PFSK-1 (cell line): ENCODE data around the gene MICB.
A peak's percentile ranks its signal among the peaks of the same experiment; 100 is the strongest.

ENCODE experiments used
- FOXP2 ChIP-seq: optimal IDR thresholded peaks from 2 replicates; pipeline ENCODE3; 2011; ENCODE audit warnings: borderline replicate concordance, control low read depth, inconsistent platforms; ENCODE audit not compliant: insufficient read depth; ENCODE audit errors: extremely low read length, extremely low read depth
- POLR2AphosphoS5 ChIP-seq: IDR thresholded peaks from 2 replicates; pipeline ENCODE4 v1.6.1; 2012; ENCODE audit warnings: low read depth, mild to moderate bottlenecking, control low read depth, low read length, moderate library complexity
- SIN3A ChIP-seq: IDR thresholded peaks from 2 replicates; pipeline ENCODE4 v1.6.1; 2012; ENCODE audit warnings: mild to moderate bottlenecking, low read length, moderate library complexity, borderline replicate concordance; ENCODE audit not compliant: insufficient read depth
- TAF1 ChIP-seq: IDR thresholded peaks from 2 replicates; pipeline ENCODE4 v1.6.1; 2012; ENCODE audit warnings: low read length, control low read depth, borderline replicate concordance; ENCODE audit not compliant: insufficient read depth
- TF ChIP-seq, protein P1 (sequence below), 2 experiments: IDR thresholded peaks; 2 replicates each; pipeline versions ENCODE4 v1.6.1 to v1.8.0; 2011 to 2012; ENCODE audit warnings: low read depth in 2 of 2, low read length in 2 of 2, control low read depth in 1 of 2, inconsistent platforms in 1 of 2, mild to moderate bottlenecking in 1 of 2, moderate library complexity in 1 of 2; ENCODE audit not compliant: insufficient read depth in 1 of 2

MICB gene

DNA sequence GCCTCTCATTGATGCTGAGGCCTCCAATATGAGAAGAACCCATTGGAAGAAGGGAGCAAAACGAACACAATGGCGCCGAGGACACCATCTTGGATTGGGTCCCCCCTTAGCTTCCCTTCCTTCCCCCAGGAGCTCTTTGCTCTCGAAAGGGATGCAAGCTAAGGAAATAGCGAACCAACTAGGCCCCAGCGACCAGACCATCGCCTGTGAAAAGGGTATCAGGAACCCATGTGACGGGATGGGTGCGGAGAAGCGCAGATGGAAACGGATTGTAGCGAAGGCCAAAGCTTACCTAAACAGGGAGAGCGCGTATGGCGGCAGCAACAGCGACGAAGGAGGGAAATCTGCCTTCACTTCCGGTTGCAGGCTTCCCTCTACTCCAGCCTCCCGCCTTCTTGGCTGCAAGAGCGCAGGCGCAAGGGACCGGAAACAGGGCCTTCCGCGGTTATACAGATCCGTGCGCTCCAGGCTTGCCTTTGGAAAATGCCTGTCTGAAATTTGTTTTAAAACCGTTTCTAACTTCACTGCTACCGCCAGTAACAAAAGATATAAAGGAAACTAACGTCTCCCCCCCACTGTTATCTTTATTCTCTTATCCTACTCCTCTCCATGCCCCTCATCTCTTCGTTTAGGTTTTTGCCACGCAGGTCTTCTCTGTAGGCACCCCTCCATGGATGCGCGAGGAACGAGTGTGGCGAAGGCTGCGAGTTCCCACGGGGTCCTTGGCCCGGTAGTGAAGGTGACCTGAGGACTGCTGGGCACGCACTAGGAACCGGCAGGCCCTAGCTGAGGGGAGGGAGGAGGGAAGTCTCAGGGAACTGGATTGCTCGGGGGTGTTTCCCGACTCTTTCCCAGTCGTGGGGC, 43.9 kb downstream of the MICB start, which contains the start of gene DDX39B:
DDX39B (minus strand) TSS at position 346 of the 864 bp plus-strand sequence. CDS start 1,471 bp downstream, outside the sequence.
- TF ChIP-seq FOXP2 (no peak), POLR2AphosphoS5 (peak; percentile 96), SIN3A (peak; percentile 91; the same call in 1 of the 2 replicates), TAF1 (peak; percentile 99)
- TF ChIP-seq, protein P1, sequence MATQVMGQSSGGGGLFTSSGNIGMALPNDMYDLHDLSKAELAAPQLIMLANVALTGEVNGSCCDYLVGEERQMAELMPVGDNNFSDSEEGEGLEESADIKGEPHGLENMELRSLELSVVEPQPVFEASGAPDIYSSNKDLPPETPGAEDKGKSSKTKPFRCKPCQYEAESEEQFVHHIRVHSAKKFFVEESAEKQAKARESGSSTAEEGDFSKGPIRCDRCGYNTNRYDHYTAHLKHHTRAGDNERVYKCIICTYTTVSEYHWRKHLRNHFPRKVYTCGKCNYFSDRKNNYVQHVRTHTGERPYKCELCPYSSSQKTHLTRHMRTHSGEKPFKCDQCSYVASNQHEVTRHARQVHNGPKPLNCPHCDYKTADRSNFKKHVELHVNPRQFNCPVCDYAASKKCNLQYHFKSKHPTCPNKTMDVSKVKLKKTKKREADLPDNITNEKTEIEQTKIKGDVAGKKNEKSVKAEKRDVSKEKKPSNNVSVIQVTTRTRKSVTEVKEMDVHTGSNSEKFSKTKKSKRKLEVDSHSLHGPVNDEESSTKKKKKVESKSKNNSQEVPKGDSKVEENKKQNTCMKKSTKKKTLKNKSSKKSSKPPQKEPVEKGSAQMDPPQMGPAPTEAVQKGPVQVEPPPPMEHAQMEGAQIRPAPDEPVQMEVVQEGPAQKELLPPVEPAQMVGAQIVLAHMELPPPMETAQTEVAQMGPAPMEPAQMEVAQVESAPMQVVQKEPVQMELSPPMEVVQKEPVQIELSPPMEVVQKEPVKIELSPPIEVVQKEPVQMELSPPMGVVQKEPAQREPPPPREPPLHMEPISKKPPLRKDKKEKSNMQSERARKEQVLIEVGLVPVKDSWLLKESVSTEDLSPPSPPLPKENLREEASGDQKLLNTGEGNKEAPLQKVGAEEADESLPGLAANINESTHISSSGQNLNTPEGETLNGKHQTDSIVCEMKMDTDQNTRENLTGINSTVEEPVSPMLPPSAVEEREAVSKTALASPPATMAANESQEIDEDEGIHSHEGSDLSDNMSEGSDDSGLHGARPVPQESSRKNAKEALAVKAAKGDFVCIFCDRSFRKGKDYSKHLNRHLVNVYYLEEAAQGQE (IDR thresholded peaks at IDR 0.05; ENCODE audit: insufficient read depth in 1 of 2, low read depth in 2 of 2, low read length in 2 of 2) = peak; percentile 71 to 75; a peak in 3 of 4 replicates

DNA sequence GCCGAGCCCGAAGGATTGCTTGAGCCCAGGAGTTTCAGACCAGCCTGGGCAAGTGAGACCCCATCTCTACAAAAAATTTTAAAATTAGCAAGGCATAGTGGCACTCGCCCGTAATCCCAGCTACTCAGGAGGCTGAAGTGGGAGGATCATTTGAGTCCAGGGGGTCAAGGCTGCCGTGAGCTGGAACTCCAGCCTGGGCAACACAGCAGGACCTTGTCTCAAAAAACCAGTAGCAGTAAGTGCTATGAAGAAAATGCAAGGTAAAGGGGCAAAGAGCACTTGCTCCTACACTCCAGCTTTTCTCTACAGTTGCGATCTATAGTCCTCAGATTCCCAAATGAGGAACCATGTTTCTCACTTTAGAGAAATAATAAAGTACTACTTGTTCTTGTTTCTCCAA, 45.7 kb downstream of the MICB start:
- TF ChIP-seq FOXP2 = no peak
- no peak for TF ChIP-seq SIN3A
- no peak for TF ChIP-seq TAF1
- TF ChIP-seq, protein P1 (IDR thresholded peaks at IDR 0.05; ENCODE audit: insufficient read depth in 1 of 2, low read depth in 2 of 2, low read length in 2 of 2) = no peak
- TF ChIP-seq POLR2AphosphoS5 = no peak

DNA sequence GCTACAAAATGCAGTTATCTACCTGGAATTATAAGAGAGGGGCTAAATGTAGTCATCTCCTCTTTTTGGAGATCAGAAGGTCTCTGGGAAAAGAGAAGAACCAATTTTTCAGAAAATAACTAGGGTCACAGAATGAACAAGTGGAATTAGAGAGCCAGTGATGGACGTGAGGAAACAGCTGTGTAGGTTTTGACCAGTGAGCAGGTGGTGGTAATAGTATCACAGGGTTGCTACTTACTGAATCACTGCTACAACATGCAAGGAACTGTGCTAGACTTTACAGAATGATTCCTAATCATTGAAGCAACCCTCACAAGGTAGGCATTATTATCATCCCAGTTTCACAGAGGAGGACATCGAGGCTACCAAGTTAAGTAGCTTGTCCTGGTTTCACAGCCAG, 46.7 kb downstream of the MICB start:
- no peak for TF ChIP-seq POLR2AphosphoS5

DNA sequence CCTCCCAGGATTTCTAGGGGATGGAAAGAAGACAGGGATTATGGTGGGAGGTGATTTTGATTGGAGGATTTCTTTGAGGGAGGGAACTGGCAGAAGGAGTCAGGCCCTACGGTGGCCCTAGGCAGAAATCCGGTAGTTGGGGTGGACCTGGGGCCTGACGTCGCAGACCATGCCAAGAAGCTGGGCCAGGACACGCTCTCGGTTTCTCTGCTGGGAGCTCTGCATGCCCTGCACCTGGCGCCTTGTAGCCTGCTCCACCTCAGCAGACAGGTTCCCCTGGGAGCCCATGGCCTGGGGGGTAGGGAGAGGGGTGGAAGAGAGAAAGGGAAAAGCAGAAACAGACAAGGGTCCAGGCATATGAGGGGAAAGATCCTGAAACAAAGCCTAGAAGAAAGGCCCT, 47.3 kb downstream of the MICB start:
- no peak for TF ChIP-seq POLR2AphosphoS5
- no peak for TF ChIP-seq FOXP2
- TF ChIP-seq, protein P1 (IDR thresholded peaks at IDR 0.05; ENCODE audit: insufficient read depth in 1 of 2, low read depth in 2 of 2, low read length in 2 of 2) = no peak
- no peak for TF ChIP-seq TAF1
- no peak for TF ChIP-seq SIN3A

DNA sequence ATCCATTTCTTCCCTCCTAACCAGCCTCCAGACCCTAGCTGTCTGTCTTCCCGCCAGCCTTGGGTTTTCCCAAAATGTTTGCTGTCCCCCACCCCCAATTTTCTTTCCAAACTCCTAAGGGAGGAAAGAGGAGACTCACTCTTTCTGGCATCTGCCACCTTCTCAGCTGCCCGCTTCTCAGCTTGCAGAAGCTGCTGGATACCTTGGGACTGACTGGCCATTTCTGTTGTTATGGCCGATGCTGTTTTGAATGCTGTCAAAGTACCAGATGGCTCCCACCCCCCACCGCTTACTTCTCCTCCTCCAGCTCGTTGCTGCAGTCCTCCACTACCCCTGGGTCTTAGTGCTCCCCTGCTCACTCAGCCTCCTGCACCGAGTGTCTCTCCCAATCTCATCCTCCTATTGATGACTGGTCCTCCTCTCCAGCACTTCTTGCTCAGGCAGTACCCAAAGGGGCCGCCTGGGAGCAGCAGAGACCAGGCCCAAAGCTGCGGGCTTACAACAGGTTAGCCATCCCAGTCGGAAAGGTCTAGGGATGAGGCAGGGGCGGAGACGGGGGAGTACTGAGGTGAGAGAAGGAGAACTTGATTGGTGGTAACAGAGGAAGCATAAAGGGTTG, 48.5 kb downstream of the MICB start, which contains the start of gene ATP6V1G2:
ATP6V1G2 (minus strand) TSS at position 270 of the 619 bp plus-strand sequence; CDS start at position 221, 49 bp downstream.
- TF ChIP-seq, protein P1 (IDR thresholded peaks at IDR 0.05; ENCODE audit: insufficient read depth in 1 of 2, low read depth in 2 of 2, low read length in 2 of 2) = 0 out of 4 replicates have a peak, but pooled peaks of 1 of the 2 experiments have one; percentile 7
- no peak for TF ChIP-seq SIN3A
